ENCODE results near the gene NBR1.
"Not testable (repeated sequence)": the region's sequence is repeated elsewhere in the genome, so short reads cannot be mapped to it uniquely, and the experiment has no call there.

The NBR1 gene

GRCh38 chr17:43170766-43171585, at the start of gene NBR1:
TSS of gene NBR1 (plus strand) at chr17:43171214. CDS start at chr17:43175800, 4,586 bp downstream.
- DNase-seq: peak; percentile 93

- DNase-seq: peak; percentile 95
These were observed 45.7 kb upstream of the NBR1 start, which contains the start of gene BRCA1 for GRCh38 chr17:43125133-43125966. TSS of gene BRCA1 (minus strand) at chr17:43125364. CDS start at chr17:43124096, 1,268 bp downstream.

GRCh38 chr17:43125967-43126910, 44.8 kb upstream of the NBR1 start:
- DNase-seq: no peak

GRCh38 chr17:43126911-43127290, 44.1 kb upstream of the NBR1 start:
- no peak for DNase-seq

GRCh38 chr17:43127333-43127876, 43.6 kb upstream of the NBR1 start:
- not testable (repeated sequence) for DNase-seq

GRCh38 chr17:43129671-43130010, 41.4 kb upstream of the NBR1 start:
- DNase-seq: no peak

GRCh38 chr17:43132117-43132516, 38.9 kb upstream of the NBR1 start:
- no peak for DNase-seq

- DNase-seq: not testable (repeated sequence)
These were observed 37.6 kb upstream of the NBR1 start for GRCh38 chr17:43133439-43133838.

GRCh38 chr17:43134774-43135453, 36.1 kb upstream of the NBR1 start:
- no peak for DNase-seq

GRCh38 chr17:43135454-43135819, 35.6 kb upstream of the NBR1 start:
- no peak for DNase-seq

GRCh38 chr17:43136574-43136973, 34.4 kb upstream of the NBR1 start:
- DNase-seq: not testable (repeated sequence)

GRCh38 chr17:43138531-43138930, 32.5 kb upstream of the NBR1 start:
- DNase-seq: not testable (repeated sequence)

- DNase-seq: no peak
These were observed 30.4 kb upstream of the NBR1 start for GRCh38 chr17:43140396-43141332.

GRCh38 chr17:43142153-43142552, 28.9 kb upstream of the NBR1 start:
- DNase-seq: no peak

- no peak for DNase-seq
These were observed 27.8 kb upstream of the NBR1 start for GRCh38 chr17:43143201-43143600.

- DNase-seq: no peak
These were observed 24.4 kb upstream of the NBR1 start for GRCh38 chr17:43146649-43147048.

- no peak for DNase-seq
These were observed 19.0 kb upstream of the NBR1 start for GRCh38 chr17:43151880-43152456.

- DNase-seq: not testable (repeated sequence)
These were observed 17.7 kb upstream of the NBR1 start for GRCh38 chr17:43153197-43153835.

- DNase-seq: no peak
These were observed 15.3 kb upstream of the NBR1 start for GRCh38 chr17:43155666-43156065.

GRCh38 chr17:43159232-43159631, 11.8 kb upstream of the NBR1 start:
- DNase-seq: not testable (repeated sequence)

Measured in amniotic stem cell (primary cell).